ENCODE measurements around the gene ABCG1.

ABCG1 gene

GRCh38 chr21:42280356-42281180 lies 61.6 kb downstream of the ABCG1 start:
- Histone ChIP-seq H3K9ac (ENCODE audit: low read depth in 1 of 2, low read length in 2 of 2) (no peak overlapping the region), H3K4me1 (ENCODE audit: control insufficient read depth in 1 of 2, insufficient read depth in 2 of 2, low read length in 2 of 2) (no peaks in the 10 kb centered on the region), H3K27ac (ENCODE audit: low read depth, low read length) (no peak overlapping the region), H3K27me3 (ENCODE audit: control insufficient read depth in 1 of 2, insufficient read depth in 2 of 2, low read length in 2 of 2) (no peaks in the 10 kb centered on the region), H3K36me3 (ENCODE audit: control insufficient read depth in 1 of 2, insufficient read depth in 2 of 2, low read length in 2 of 2) (peaks cover 0 to 5% of the 10 kb centered on the region in 2 donors), H3K9me3 (ENCODE audit: control insufficient read depth in 1 of 2, low read length in 2 of 2) (no peaks in the 10 kb centered on the region), H3K4me3 (ENCODE audit: low read depth in 1 of 2, low read length in 2 of 2) (no peak overlapping the region)

DNA sequence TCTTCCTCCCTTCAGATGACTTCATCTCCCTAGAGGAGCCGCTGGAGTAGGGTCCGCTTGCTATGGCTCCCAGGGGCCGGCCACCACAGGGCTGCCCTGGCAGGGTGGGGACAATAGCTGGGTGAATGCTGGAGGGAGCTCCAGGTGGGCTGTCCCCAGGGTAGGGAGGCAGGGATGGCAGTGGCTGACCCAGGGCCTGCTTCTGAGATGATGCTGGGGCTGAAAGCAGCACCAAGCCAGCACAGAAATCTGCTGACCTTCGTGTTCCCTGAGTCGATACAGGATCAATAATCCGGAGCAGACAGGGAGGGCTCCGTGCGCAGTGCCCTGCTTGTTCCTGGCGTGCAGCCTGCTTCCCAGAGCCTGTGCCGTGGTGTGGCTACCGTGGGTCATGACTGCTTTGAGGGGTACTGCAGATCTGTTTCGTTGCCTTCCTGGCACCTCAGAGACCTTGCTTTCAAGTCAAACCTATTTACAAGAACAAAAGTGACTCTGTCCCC lies 62.3 kb downstream of the ABCG1 start:
- Histone ChIP-seq H3K9me3 (ENCODE audit: control insufficient read depth in 1 of 2, low read length in 2 of 2) (no peaks in the 10 kb centered on the region), H3K9ac (ENCODE audit: low read depth in 1 of 2, low read length in 2 of 2) (no peak overlapping the region), H3K4me1 (ENCODE audit: control insufficient read depth in 1 of 2, insufficient read depth in 2 of 2, low read length in 2 of 2) (no peaks in the 10 kb centered on the region), H3K4me3 (ENCODE audit: low read depth in 1 of 2, low read length in 2 of 2) (no peak overlapping the region), H3K27me3 (ENCODE audit: control insufficient read depth in 1 of 2, insufficient read depth in 2 of 2, low read length in 2 of 2) (no peaks in the 10 kb centered on the region), H3K36me3 (ENCODE audit: control insufficient read depth in 1 of 2, insufficient read depth in 2 of 2, low read length in 2 of 2) (peaks cover 0 to 5% of the 10 kb centered on the region in 2 donors), H3K27ac (ENCODE audit: low read depth, low read length) (no peak overlapping the region)

DNA sequence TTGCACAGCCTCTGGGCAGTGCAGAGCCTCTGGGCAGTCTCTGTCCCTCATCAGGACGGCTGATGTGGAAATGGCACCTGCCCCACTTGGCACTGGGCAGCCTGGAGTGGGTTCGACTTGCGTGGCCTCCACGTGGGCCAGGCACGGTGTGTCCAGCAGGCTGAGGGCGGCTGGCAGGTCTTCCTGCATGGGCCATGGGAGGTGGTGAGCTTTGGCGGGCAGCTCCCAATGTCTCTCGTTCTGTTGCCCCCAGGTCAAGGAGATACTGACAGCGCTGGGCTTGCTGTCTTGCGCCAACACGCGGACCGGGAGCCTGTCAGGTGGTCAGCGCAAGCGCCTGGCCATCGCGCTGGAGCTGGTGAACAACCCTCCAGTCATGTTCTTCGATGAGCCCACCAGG lies 63.1 kb downstream of the ABCG1 start:
- H3K4me1 ChIP-seq (ENCODE audit: control insufficient read depth in 1 of 2, insufficient read depth in 2 of 2, low read length in 2 of 2) = no peaks in the 10 kb centered on the region
- no peak overlapping the region for H3K9ac ChIP-seq (ENCODE audit: low read depth in 1 of 2, low read length in 2 of 2)
- H3K27me3 ChIP-seq (ENCODE audit: control insufficient read depth in 1 of 2, insufficient read depth in 2 of 2, low read length in 2 of 2) = no peaks in the 10 kb centered on the region
- H3K36me3 ChIP-seq (ENCODE audit: control insufficient read depth in 1 of 2, insufficient read depth in 2 of 2, low read length in 2 of 2) = peaks cover 0 to 5% of the 10 kb centered on the region in 2 donors
- H3K9me3 ChIP-seq (ENCODE audit: control insufficient read depth in 1 of 2, low read length in 2 of 2) = no peaks in the 10 kb centered on the region
- H3K27ac ChIP-seq (ENCODE audit: low read depth, low read length) = no peak overlapping the region
- no peak overlapping the region for H3K4me3 ChIP-seq (ENCODE audit: low read depth in 1 of 2, low read length in 2 of 2)

DNA sequence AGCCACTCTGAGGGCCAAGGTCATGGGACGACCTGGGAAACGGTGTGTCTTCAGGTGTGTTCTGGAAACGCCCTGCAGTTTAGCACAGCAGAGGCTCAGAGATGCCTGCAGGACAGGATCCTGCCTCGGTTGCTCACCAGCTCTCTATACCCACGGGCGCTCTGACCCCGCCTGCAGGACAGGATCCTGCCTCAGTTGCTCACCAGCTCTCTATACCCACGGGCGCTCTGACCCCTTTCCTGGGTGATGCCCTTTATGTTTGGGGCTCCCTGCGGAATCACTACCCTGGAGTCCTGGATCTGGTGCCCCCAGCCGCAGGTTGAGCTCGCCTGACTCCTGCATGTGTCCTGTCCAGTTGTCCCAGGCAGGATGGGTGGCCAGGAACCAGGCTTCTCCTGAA lies 63.8 kb downstream of the ABCG1 start:
- H3K9ac ChIP-seq (ENCODE audit: low read depth in 1 of 2, low read length in 2 of 2) = no peak overlapping the region
- no peaks in the 10 kb centered on the region for H3K27me3 ChIP-seq (ENCODE audit: control insufficient read depth in 1 of 2, insufficient read depth in 2 of 2, low read length in 2 of 2)
- H3K4me1 ChIP-seq (ENCODE audit: control insufficient read depth in 1 of 2, insufficient read depth in 2 of 2, low read length in 2 of 2) = no peaks in the 10 kb centered on the region
- H3K4me3 ChIP-seq (ENCODE audit: low read depth in 1 of 2, low read length in 2 of 2) = no peak overlapping the region
- peaks cover 0 to 5% of the 10 kb centered on the region in 2 donors for H3K36me3 ChIP-seq (ENCODE audit: control insufficient read depth in 1 of 2, insufficient read depth in 2 of 2, low read length in 2 of 2)
- no peak overlapping the region for H3K27ac ChIP-seq (ENCODE audit: low read depth, low read length)
- no peaks in the 10 kb centered on the region for H3K9me3 ChIP-seq (ENCODE audit: control insufficient read depth in 1 of 2, low read length in 2 of 2)

GRCh38 chr21:42285569-42286245 lies 66.8 kb downstream of the ABCG1 start:
- Histone ChIP-seq H3K36me3 (ENCODE audit: control insufficient read depth in 1 of 2, insufficient read depth in 2 of 2, low read length in 2 of 2) (peaks cover 0 to 5% of the 10 kb centered on the region in 2 donors), H3K9me3 (ENCODE audit: control insufficient read depth in 1 of 2, low read length in 2 of 2) (no peaks in the 10 kb centered on the region)

DNA sequence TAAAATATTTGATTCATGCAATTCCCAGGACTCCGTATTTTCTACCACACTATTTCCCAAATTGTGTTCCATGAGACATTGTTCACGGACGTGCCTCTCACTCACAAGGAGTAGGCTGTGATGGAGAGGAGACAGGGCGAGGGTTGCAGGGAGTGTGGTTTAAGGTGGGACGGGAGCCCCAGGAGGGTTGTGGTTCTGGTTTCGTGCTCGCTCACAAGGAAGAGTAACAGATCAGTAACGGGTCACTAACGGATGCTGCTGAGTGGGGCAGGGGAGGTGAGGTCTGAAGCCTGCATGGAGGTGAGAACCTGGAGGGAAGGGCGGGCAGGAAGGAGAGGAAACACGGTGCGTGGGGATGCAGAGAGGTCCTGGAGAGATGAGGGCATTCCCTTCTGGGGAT lies 67.5 kb downstream of the ABCG1 start:
- H3K27me3 ChIP-seq (ENCODE audit: control insufficient read depth in 1 of 2, insufficient read depth in 2 of 2, low read length in 2 of 2) = no peaks in the 10 kb centered on the region

More at GRCh38 chr21:42285569-42286245, 66.8 kb downstream of the ABCG1 start:
- Histone ChIP-seq H3K4me1 (ENCODE audit: control insufficient read depth in 1 of 2, insufficient read depth in 2 of 2, low read length in 2 of 2) (no peaks in the 10 kb centered on the region), H3K9ac (ENCODE audit: low read depth in 1 of 2, low read length in 2 of 2) (no peak overlapping the region), H3K27me3 (ENCODE audit: control insufficient read depth in 1 of 2, insufficient read depth in 2 of 2, low read length in 2 of 2) (no peaks in the 10 kb centered on the region), H3K4me3 (ENCODE audit: low read depth in 1 of 2, low read length in 2 of 2) (no peak overlapping the region), H3K27ac (ENCODE audit: low read depth, low read length) (no peak overlapping the region)

GRCh38 chr21:42287193-42288083 lies 68.5 kb downstream of the ABCG1 start:
- H3K9me3 ChIP-seq (ENCODE audit: control insufficient read depth in 1 of 2, low read length in 2 of 2) = no peaks in the 10 kb centered on the region
- peaks cover 0 to under 1% of the 10 kb centered on the region in 2 donors for H3K27me3 ChIP-seq (ENCODE audit: control insufficient read depth in 1 of 2, insufficient read depth in 2 of 2, low read length in 2 of 2)
- no peaks in the 10 kb centered on the region for H3K4me1 ChIP-seq (ENCODE audit: control insufficient read depth in 1 of 2, insufficient read depth in 2 of 2, low read length in 2 of 2)
- no peak overlapping the region for H3K27ac ChIP-seq (ENCODE audit: low read depth, low read length)
- H3K4me3 ChIP-seq (ENCODE audit: low read depth in 1 of 2, low read length in 2 of 2) = no peak overlapping the region
- H3K9ac ChIP-seq (ENCODE audit: low read depth in 1 of 2, low read length in 2 of 2) = no peak overlapping the region
- peaks cover under 1 to 4% of the 10 kb centered on the region in 2 donors for H3K36me3 ChIP-seq (ENCODE audit: control insufficient read depth in 1 of 2, insufficient read depth in 2 of 2, low read length in 2 of 2)

More for the DNA sequence above, 67.5 kb downstream of the ABCG1 start:
- no peak overlapping the region for H3K9ac ChIP-seq (ENCODE audit: low read depth in 1 of 2, low read length in 2 of 2)
- no peaks in the 10 kb centered on the region for H3K4me1 ChIP-seq (ENCODE audit: control insufficient read depth in 1 of 2, insufficient read depth in 2 of 2, low read length in 2 of 2)
- H3K36me3 ChIP-seq (ENCODE audit: control insufficient read depth in 1 of 2, insufficient read depth in 2 of 2, low read length in 2 of 2) = peaks cover 0 to 5% of the 10 kb centered on the region in 2 donors
- no peak overlapping the region for H3K4me3 ChIP-seq (ENCODE audit: low read depth in 1 of 2, low read length in 2 of 2)
- no peaks in the 10 kb centered on the region for H3K9me3 ChIP-seq (ENCODE audit: control insufficient read depth in 1 of 2, low read length in 2 of 2)
- H3K27ac ChIP-seq (ENCODE audit: low read depth, low read length) = no peak overlapping the region

- no peak overlapping the region for H3K9ac ChIP-seq (ENCODE audit: low read depth in 1 of 2, low read length in 2 of 2)
- no peak overlapping the region for H3K4me3 ChIP-seq (ENCODE audit: low read depth in 1 of 2, low read length in 2 of 2)
- H3K27me3 ChIP-seq (ENCODE audit: control insufficient read depth in 1 of 2, insufficient read depth in 2 of 2, low read length in 2 of 2) = peaks cover 5 to 7% of the 10 kb centered on the region in 2 donors
- no peaks in the 10 kb centered on the region for H3K9me3 ChIP-seq (ENCODE audit: control insufficient read depth in 1 of 2, low read length in 2 of 2)
- H3K36me3 ChIP-seq (ENCODE audit: control insufficient read depth in 1 of 2, insufficient read depth in 2 of 2, low read length in 2 of 2) = peaks cover 0 to 8% of the 10 kb centered on the region in 2 donors
- H3K4me1 ChIP-seq (ENCODE audit: control insufficient read depth in 1 of 2, insufficient read depth in 2 of 2, low read length in 2 of 2) = no peaks in the 10 kb centered on the region
- no peak overlapping the region for H3K27ac ChIP-seq (ENCODE audit: low read depth, low read length)
Measured at GRCh38 chr21:42288962-42289361, 70.0 kb downstream of the ABCG1 start.

DNA sequence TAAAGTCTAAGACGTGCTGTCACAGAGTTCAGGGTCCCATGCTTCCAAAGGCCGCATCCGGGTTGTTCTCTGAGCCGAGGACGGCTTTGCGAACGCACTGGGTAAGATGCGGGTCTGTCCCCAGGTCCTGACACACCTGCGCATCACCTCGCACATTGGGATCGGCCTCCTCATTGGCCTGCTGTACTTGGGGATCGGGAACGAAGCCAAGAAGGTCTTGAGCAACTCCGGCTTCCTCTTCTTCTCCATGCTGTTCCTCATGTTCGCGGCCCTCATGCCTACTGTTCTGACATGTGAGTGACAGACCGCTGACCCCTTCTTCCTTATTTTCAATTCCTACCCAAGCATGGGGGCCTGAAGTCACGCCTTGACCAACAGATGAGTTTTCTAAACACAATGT lies 71.0 kb downstream of the ABCG1 start:
- H3K36me3 ChIP-seq (ENCODE audit: control insufficient read depth in 1 of 2, insufficient read depth in 2 of 2, low read length in 2 of 2) = peaks cover 0 to 8% of the 10 kb centered on the region in 2 donors
- no peak overlapping the region for H3K9ac ChIP-seq (ENCODE audit: low read depth in 1 of 2, low read length in 2 of 2)

More for the DNA sequence above, 71.0 kb downstream of the ABCG1 start:
- no peaks in the 10 kb centered on the region for H3K9me3 ChIP-seq (ENCODE audit: control insufficient read depth in 1 of 2, low read length in 2 of 2)
- H3K4me1 ChIP-seq (ENCODE audit: control insufficient read depth in 1 of 2, insufficient read depth in 2 of 2, low read length in 2 of 2) = no peaks in the 10 kb centered on the region
- no peak overlapping the region for H3K27ac ChIP-seq (ENCODE audit: low read depth, low read length)
- peaks cover 5 to 7% of the 10 kb centered on the region in 2 donors for H3K27me3 ChIP-seq (ENCODE audit: control insufficient read depth in 1 of 2, insufficient read depth in 2 of 2, low read length in 2 of 2)
- H3K4me3 ChIP-seq (ENCODE audit: low read depth in 1 of 2, low read length in 2 of 2) = no peak overlapping the region

Data from duodenal mucosa (tissue), 2 donors.